ENCODE measurements around the gene TAS1R2.

DNA sequence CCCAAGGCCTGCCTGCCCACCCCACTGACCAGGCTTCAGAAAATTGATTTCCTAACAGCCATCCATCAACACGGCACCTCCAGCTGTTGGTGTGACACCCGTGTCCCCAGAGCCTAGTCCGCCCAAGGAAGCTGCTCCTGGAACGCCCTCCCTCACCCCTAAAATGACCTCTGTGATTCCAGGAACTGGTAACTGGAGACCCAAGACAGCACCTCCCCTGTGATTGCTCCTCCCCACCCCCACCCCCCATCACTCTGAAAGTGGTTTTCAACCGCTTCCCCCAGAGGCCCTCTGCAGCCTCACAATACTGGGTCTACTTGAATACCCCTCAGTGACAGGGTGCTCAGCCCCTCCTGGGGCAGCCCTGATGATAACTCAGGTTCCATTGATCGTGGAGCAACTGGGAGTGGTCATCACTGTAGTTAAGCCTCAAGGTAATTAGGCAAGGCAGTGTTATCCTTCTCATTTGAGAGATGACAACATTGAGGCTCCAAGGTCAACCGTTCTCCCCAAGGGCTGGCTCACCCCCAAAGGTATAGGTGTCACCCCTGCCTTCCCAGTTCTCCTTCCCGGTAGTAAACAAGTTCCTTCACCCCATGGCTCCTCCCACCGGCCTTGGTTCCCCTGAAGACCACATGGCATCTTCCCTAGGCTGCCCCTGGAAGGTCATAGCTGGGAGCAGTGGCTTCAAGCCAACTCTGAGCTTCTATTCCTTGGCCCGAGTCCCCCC lies 52.0 kb downstream of the TAS1R2 start:
- TF ChIP-seq, protein P1, sequence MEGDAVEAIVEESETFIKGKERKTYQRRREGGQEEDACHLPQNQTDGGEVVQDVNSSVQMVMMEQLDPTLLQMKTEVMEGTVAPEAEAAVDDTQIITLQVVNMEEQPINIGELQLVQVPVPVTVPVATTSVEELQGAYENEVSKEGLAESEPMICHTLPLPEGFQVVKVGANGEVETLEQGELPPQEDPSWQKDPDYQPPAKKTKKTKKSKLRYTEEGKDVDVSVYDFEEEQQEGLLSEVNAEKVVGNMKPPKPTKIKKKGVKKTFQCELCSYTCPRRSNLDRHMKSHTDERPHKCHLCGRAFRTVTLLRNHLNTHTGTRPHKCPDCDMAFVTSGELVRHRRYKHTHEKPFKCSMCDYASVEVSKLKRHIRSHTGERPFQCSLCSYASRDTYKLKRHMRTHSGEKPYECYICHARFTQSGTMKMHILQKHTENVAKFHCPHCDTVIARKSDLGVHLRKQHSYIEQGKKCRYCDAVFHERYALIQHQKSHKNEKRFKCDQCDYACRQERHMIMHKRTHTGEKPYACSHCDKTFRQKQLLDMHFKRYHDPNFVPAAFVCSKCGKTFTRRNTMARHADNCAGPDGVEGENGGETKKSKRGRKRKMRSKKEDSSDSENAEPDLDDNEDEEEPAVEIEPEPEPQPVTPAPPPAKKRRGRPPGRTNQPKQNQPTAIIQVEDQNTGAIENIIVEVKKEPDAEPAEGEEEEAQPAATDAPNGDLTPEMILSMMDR (conservative IDR thresholded peaks at IDR 0.05): no peak
- TF ChIP-seq ZFX (IDR thresholded peaks at IDR 0.05): no peak

Data from C4-2B (cell line).